ENCODE data around the gene TDRD9.

Gene TDRD9

DNA sequence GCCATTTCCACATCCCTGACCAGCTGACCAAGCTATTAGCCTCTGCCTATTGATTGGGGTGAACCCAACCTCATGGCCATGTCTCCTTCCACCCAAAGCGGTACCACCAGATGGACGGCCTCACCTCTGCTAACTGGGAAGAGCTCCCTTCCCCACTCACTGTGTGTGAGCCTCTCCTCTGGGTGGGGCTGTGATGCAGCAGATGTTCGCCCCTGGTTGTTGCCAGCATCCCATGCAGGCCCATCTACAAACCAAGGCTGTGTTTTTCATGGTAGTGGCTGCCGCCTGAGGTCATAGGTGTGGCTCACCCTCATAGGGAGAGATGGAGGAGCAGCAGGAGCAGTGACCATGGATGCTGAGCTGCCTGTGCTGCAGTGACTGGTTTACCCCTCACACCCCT is 61.7 kb downstream of the TDRD9 start:
- TF ChIP-seq TEAD4 (IDR thresholded peaks at IDR 0.05) (no peak), EGR1 (IDR thresholded peaks at IDR 0.05) (no peak), RAD21 (IDR thresholded peaks at IDR 0.05; ENCODE audit: low read depth) (no peak), FOXM1 (IDR thresholded peaks at IDR 0.05; ENCODE audit: borderline replicate concordance, low read depth) (no peak), CEBPB (IDR thresholded peaks at IDR 0.05) (no peak), TAF1 (IDR thresholded peaks at IDR 0.05; ENCODE audit: low read depth) (no peak)

DNA sequence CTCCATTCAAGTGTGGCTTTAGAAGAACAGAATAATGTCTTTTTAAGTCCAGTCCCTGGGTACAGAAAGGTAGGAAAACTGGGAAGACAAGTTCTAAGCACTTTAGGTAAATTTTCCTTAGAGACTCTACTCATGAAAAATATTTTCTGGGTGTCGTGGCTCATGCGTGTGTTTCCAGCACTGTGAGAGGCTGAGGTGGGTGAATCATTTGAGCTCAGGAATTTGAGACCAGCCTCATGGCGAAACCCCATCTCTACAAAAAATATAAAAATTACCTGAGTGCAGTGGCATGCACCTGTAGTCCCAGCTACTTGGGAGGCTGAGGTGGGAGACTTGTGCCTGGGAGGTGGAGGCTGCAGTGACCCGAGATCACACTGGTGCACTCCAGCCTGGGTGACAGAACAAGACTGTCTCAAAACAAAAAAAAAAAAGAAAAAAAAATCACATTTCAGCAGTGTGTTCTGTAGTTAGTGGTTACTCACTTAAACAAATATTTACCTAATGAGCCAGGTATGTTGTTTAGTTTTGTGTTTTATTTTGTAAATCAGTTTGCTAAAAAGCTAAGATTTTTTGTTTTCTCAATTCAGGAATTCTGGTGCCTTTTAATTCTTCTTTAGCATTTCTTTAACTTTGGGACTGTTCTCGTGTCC is 66.4 kb downstream of the TDRD9 start:
- no peak for TF ChIP-seq TCF12 (IDR thresholded peaks at IDR 0.05; ENCODE audit: low read depth)
- no peak for TF ChIP-seq ZBTB7A (IDR thresholded peaks at IDR 0.05; ENCODE audit: low read depth)
- no peak for TF ChIP-seq NFIC (IDR thresholded peaks at IDR 0.05)
- TF ChIP-seq, protein P1, sequence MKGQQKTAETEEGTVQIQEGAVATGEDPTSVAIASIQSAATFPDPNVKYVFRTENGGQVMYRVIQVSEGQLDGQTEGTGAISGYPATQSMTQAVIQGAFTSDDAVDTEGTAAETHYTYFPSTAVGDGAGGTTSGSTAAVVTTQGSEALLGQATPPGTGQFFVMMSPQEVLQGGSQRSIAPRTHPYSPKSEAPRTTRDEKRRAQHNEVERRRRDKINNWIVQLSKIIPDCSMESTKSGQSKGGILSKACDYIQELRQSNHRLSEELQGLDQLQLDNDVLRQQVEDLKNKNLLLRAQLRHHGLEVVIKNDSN (IDR thresholded peaks at IDR 0.05) = no peak
- TF ChIP-seq RAD21 (IDR thresholded peaks at IDR 0.05; ENCODE audit: low read depth) = no peak
- no peak for TF ChIP-seq CEBPB (IDR thresholded peaks at IDR 0.05)
- TF ChIP-seq EP300 (IDR thresholded peaks at IDR 0.05; ENCODE audit: borderline replicate concordance) = no peak
- TF ChIP-seq, protein P2, sequence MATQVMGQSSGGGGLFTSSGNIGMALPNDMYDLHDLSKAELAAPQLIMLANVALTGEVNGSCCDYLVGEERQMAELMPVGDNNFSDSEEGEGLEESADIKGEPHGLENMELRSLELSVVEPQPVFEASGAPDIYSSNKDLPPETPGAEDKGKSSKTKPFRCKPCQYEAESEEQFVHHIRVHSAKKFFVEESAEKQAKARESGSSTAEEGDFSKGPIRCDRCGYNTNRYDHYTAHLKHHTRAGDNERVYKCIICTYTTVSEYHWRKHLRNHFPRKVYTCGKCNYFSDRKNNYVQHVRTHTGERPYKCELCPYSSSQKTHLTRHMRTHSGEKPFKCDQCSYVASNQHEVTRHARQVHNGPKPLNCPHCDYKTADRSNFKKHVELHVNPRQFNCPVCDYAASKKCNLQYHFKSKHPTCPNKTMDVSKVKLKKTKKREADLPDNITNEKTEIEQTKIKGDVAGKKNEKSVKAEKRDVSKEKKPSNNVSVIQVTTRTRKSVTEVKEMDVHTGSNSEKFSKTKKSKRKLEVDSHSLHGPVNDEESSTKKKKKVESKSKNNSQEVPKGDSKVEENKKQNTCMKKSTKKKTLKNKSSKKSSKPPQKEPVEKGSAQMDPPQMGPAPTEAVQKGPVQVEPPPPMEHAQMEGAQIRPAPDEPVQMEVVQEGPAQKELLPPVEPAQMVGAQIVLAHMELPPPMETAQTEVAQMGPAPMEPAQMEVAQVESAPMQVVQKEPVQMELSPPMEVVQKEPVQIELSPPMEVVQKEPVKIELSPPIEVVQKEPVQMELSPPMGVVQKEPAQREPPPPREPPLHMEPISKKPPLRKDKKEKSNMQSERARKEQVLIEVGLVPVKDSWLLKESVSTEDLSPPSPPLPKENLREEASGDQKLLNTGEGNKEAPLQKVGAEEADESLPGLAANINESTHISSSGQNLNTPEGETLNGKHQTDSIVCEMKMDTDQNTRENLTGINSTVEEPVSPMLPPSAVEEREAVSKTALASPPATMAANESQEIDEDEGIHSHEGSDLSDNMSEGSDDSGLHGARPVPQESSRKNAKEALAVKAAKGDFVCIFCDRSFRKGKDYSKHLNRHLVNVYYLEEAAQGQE (IDR thresholded peaks at IDR 0.05; ENCODE audit: low read depth) = no peak
- TF ChIP-seq YY1 (IDR thresholded peaks at IDR 0.05; ENCODE audit: low read depth) = no peak
- no peak for TF ChIP-seq FOXM1 (IDR thresholded peaks at IDR 0.05; ENCODE audit: borderline replicate concordance, low read depth)
- no peak for TF ChIP-seq TEAD4 (IDR thresholded peaks at IDR 0.05)
- no peak for TF ChIP-seq CREB1 (IDR thresholded peaks at IDR 0.05; ENCODE audit: low read depth)
- TF ChIP-seq EGR1 (IDR thresholded peaks at IDR 0.05) = no peak
- TF ChIP-seq, protein P3, sequence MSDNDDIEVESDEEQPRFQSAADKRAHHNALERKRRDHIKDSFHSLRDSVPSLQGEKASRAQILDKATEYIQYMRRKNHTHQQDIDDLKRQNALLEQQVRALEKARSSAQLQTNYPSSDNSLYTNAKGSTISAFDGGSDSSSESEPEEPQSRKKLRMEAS (IDR thresholded peaks at IDR 0.05) = no peak
- no peak for TF ChIP-seq TAF1 (IDR thresholded peaks at IDR 0.05; ENCODE audit: low read depth)

DNA sequence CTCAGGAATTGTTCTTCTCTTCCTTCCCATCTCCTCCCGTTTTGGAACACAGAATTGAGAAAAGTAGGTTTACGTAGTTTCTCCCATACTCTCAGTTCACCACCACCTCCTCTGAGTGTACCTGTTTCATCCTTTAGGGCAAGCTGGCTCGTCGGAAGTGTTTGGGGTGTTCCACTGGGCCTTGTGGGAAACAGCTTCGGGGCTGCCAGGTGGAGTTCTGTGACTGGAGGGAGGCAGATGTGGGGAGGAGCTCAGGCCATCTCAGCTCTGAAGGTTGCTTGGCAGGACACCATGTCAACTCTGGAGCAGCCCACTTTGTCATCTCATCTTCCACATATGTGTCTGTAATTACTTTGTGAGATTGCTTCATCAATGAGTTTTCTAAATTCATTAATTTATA is 67.6 kb downstream of the TDRD9 start:
- TF ChIP-seq ZBTB7A (IDR thresholded peaks at IDR 0.05; ENCODE audit: low read depth) = no peak
- no peak for TF ChIP-seq YY1 (IDR thresholded peaks at IDR 0.05; ENCODE audit: low read depth)
- TF ChIP-seq TCF12 (IDR thresholded peaks at IDR 0.05; ENCODE audit: low read depth) = no peak
- TF ChIP-seq NFIC (IDR thresholded peaks at IDR 0.05) = no peak
- TF ChIP-seq, protein P2 (IDR thresholded peaks at IDR 0.05; ENCODE audit: low read depth) = no peak
- TF ChIP-seq CEBPB (IDR thresholded peaks at IDR 0.05) = no peak
- TF ChIP-seq TAF1 (IDR thresholded peaks at IDR 0.05; ENCODE audit: low read depth) = no peak
- TF ChIP-seq, protein P3 (IDR thresholded peaks at IDR 0.05) = no peak
- TF ChIP-seq FOXM1 (IDR thresholded peaks at IDR 0.05; ENCODE audit: borderline replicate concordance, low read depth) = no peak
- TF ChIP-seq RAD21 (IDR thresholded peaks at IDR 0.05; ENCODE audit: low read depth) = no peak
- no peak for TF ChIP-seq TEAD4 (IDR thresholded peaks at IDR 0.05)
- no peak for TF ChIP-seq CREB1 (IDR thresholded peaks at IDR 0.05; ENCODE audit: low read depth)
- TF ChIP-seq, protein P1 (IDR thresholded peaks at IDR 0.05) = no peak
- TF ChIP-seq EP300 (IDR thresholded peaks at IDR 0.05; ENCODE audit: borderline replicate concordance) = no peak
- TF ChIP-seq EGR1 (IDR thresholded peaks at IDR 0.05) = no peak

DNA sequence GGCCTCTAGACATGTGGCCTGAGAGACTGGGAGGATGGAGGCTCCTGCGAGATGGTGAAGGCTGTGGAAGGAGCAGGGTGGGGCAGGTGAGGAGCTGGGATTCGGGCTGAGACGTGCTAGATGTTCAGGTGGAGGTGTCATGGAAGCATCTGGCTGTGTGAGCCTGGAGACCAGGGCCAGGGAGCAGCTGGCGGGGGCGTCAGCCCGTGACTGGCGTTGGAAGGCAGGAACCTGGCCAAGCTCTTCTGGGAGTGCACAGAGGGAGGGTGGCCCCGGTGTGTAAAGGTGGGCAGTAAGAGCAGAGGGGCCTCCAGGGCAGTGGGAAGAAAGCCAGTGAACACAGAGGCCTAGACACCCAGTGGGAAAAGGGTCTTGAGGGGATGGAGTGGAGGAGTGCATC is 69.1 kb downstream of the TDRD9 start:
- no peak for TF ChIP-seq EP300 (IDR thresholded peaks at IDR 0.05; ENCODE audit: borderline replicate concordance)
- TF ChIP-seq ZBTB7A (IDR thresholded peaks at IDR 0.05; ENCODE audit: low read depth) = no peak
- no peak for TF ChIP-seq TEAD4 (IDR thresholded peaks at IDR 0.05)
- TF ChIP-seq, protein P2 (IDR thresholded peaks at IDR 0.05; ENCODE audit: low read depth) = no peak
- TF ChIP-seq CEBPB (IDR thresholded peaks at IDR 0.05) = no peak
- no peak for TF ChIP-seq RAD21 (IDR thresholded peaks at IDR 0.05; ENCODE audit: low read depth)
- TF ChIP-seq, protein P3 (IDR thresholded peaks at IDR 0.05) = no peak
- no peak for TF ChIP-seq TCF12 (IDR thresholded peaks at IDR 0.05; ENCODE audit: low read depth)
- TF ChIP-seq FOXM1 (IDR thresholded peaks at IDR 0.05; ENCODE audit: borderline replicate concordance, low read depth) = no peak
- no peak for TF ChIP-seq TAF1 (IDR thresholded peaks at IDR 0.05; ENCODE audit: low read depth)
- no peak for TF ChIP-seq YY1 (IDR thresholded peaks at IDR 0.05; ENCODE audit: low read depth)
- TF ChIP-seq, protein P1 (IDR thresholded peaks at IDR 0.05) = no peak
